Measurements from ENCODE around the gene KCNT1.

The KCNT1 gene

GRCh38 chr9:135689011-135689410 is 13.0 kb upstream of the KCNT1 start:
- no peak for TF ChIP-seq CTCF (conservative IDR thresholded peaks at IDR 0.05)
- H3K27ac ChIP-seq, result no peak overlapping the region

GRCh38 chr9:135690836-135691570 is 11.0 kb upstream of the KCNT1 start:
- no peak overlapping the region for H3K27ac ChIP-seq
- no peak for TF ChIP-seq CTCF (conservative IDR thresholded peaks at IDR 0.05)

DNA sequence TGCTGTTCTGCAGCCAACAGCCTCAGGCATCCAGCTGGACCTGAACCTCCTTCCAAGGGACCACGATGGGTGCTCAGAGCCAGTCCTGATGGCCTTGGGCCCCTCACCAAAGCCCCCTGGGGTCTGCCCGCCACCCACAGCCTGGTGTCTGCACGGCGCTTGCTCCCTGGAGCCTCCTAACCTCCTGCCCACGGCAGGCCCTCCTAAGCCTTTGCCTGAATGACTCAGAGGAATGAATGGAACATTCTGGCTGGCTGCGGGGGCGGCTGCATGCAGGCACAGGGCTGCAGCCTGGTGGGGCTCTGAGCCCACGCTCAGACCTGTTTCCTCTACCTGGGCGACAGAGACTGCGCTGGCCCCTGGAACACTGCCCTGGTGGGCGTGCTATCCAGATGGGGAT is 9.6 kb upstream of the KCNT1 start:
- H3K27ac ChIP-seq, result no peak overlapping the region
- TF ChIP-seq CTCF (conservative IDR thresholded peaks at IDR 0.05), result no peak

DNA sequence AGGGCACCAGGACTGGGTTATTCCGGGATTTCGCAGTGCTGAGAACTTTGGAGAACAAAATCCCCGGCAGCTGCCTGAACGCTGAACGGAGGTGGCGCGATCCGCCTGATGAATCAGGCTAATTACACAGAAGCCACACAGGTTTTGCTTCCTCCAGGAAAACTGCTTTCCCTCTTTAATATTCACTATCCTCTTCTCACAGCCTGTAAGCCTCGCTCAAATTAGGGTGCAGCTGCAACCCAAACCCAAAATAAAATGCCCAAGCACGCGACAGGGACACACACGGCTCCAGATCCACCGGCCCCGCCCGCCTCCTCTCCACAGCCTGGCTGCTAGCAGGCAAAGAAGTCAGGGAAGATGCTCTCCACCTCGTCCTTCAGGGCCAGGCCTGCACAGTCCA is 8.7 kb upstream of the KCNT1 start:
- no peak for TF ChIP-seq CTCF (conservative IDR thresholded peaks at IDR 0.05)
- no peak overlapping the region for H3K27ac ChIP-seq

DNA sequence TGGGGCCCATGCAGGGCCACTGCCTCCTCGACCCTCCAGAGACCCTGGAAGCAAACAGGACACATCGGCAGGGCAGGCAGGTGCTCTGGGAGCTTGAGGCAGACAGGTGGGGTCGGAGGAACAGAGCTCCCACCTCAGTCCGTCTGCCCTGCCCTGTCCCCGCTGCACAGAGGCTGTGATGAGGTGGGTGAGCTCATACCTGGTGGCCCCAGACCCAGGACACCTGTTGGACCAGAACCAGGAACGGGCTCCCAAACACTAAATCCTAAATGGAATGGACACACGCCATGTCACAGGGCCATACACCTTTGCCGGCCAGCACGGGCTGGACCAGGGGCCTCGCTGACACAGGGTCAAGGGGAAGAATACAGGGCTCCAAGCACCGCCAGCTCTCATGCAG is 8.2 kb upstream of the KCNT1 start:
- no peak for TF ChIP-seq CTCF (conservative IDR thresholded peaks at IDR 0.05)
- no peak overlapping the region for H3K27ac ChIP-seq

GRCh38 chr9:135694414-135694813 is 7.6 kb upstream of the KCNT1 start:
- no peak overlapping the region for H3K27ac ChIP-seq
- TF ChIP-seq CTCF (conservative IDR thresholded peaks at IDR 0.05), result no peak

DNA sequence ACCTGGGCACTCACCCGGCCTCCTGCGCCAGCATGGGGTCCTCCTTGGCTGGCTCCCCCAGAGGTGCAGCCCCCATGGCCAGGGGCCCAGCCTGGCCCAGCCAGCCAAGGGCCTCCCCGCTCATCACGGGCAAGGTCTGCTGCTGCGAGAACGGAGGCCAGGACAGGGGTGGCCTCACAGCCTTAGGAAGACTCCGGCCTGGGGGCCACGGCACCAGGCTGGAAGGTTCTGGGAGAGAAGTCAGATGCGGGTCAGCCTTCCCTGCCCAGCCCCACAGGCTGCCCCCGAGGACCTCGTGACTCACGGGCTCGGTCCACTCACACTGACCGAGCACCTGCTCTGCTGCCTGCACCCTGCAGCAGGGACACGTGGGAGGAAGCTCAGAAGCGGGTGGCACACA is 6.9 kb upstream of the KCNT1 start:
- H3K27ac ChIP-seq, result no peak overlapping the region
- TF ChIP-seq CTCF (conservative IDR thresholded peaks at IDR 0.05), result no peak

Measured in VCaP (cell line).